ENCODE measurements around the gene ENDOU.

Gene ENDOU

DNA sequence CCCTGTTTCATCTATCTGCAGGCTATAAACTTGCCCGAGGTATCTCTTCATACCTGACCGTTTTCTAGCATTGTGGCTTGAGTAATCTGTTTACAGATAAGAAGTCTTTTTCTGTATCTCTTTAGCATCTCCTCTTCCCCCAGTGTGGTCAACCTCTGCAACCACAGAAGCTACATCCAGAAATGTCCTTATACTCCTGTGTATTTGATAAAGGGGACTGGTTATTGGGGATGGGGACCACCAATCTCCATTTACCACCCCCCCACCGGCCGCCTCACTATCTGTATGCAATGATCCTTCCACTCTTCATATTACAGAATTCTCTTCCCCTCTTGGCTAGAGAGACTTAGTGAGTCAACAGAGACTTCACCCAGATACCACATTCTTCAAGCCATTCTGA is 16.1 kb downstream of the ENDOU start:
- no peak for DNase-seq (ENCODE audit: low read depth, low spot score)
- TF ChIP-seq, protein P1, sequence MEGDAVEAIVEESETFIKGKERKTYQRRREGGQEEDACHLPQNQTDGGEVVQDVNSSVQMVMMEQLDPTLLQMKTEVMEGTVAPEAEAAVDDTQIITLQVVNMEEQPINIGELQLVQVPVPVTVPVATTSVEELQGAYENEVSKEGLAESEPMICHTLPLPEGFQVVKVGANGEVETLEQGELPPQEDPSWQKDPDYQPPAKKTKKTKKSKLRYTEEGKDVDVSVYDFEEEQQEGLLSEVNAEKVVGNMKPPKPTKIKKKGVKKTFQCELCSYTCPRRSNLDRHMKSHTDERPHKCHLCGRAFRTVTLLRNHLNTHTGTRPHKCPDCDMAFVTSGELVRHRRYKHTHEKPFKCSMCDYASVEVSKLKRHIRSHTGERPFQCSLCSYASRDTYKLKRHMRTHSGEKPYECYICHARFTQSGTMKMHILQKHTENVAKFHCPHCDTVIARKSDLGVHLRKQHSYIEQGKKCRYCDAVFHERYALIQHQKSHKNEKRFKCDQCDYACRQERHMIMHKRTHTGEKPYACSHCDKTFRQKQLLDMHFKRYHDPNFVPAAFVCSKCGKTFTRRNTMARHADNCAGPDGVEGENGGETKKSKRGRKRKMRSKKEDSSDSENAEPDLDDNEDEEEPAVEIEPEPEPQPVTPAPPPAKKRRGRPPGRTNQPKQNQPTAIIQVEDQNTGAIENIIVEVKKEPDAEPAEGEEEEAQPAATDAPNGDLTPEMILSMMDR (IDR thresholded peaks at IDR 0.05; ENCODE audit: low read depth, low read length), result no peak
- in situ Hi-C loops (cut with HindIII; ENCODE audit: low sequenced_read_pairs), result no loop called here
- H3K4me3 ChIP-seq (ENCODE audit: low read depth, low read length), result no peak overlapping the region

DNA sequence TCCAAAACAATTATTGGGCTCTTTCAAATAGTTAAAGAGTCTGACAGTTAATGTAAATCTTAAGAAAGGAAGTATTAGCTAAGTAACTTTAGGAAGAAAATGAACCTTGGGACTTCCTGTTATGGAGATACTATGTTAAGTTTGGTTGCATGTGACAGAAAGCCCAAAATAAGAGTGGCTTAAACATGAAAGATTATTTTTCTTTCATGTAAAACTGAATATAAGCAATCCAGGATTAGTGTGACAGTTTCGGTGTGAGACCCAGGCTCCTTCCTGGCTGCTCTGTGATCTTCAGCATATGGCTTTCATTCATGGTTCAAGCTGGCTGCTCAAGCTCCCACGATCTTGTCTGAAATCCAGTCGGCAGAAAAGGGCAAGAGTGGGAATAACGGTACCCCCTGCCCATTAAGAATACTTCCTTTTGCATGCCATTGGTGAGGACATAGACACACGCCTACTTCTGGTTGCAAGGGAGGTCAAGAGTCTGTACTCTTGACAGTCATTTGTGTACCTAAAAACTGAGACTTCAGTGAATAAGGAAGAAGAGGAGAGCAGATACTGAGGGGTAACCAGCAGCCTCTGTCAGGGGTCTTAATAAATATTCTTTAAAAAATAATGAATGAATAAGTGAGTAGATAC is 17.3 kb downstream of the ENDOU start:
- no peak for DNase-seq (ENCODE audit: low read depth, low spot score)
- no peak overlapping the region for H3K4me3 ChIP-seq (ENCODE audit: low read depth, low read length)
- TF ChIP-seq, protein P1 (IDR thresholded peaks at IDR 0.05; ENCODE audit: low read depth, low read length), result no peak
- in situ Hi-C loops (cut with HindIII; ENCODE audit: low sequenced_read_pairs), result no loop called here

DNA sequence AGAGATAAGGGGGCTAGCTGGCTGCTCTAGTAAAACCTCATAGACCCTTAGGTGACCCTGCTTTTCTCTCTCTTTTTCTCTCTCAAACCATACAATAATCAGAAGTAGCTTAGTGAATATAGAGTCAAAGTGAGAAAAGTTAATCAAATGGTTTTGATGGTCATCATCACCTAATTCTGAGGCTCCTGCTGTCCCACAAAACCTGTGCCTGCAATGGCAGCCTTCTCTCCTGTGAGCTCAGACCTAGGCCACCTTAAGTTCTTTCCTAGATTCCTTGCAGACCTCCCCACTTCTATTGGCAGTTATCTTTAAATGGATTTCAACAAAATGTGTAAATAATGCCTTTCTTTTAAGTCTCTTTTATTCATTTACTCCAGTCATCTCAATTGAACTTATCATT is 17.9 kb downstream of the ENDOU start:
- no peak overlapping the region for H3K4me3 ChIP-seq (ENCODE audit: low read depth, low read length)
- no peak for DNase-seq (ENCODE audit: low read depth, low spot score)
- TF ChIP-seq, protein P1 (IDR thresholded peaks at IDR 0.05; ENCODE audit: low read depth, low read length), result no peak
- in situ Hi-C loops (cut with HindIII; ENCODE audit: low sequenced_read_pairs), result no loop called here

DNA sequence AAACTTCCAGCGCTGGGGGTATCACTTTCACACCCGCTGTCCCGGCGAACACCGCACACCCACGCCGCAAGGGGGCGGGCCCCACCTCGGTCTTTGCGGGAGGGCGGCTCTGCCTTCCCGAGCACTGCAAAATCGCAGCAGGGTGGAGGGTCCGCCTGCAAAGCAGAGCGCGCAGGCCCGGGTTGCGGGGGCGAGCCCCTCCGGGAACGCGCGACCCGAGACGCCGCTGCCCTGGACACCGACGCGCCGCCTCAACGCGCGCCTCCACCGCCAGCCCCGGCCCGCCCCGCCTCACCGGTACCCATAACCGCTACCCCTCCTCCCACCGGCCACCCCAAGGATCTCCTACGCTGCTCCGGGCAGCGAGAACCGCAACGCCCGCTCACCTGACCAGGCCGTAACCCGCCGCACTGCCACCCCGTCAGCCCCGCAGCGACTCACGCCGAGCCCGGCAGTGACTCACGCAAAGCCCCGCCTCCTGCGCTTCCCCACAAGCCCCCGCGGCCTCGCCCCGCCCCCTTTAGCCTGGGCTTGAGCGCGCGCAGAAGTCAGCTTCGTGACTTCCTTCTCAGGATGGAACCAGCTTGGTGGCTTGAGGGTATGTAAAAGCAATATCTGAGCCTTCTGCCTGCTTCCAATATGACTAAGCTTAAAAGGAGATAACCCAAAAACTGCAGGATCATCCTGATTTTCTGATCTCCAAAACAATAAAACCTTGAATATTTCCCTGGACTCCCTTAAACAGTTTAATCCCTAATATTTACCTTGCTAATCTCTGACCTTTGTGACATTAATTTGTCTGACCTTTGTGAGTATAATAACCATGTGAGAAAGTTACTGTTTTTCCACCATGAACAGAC is 19.5 kb downstream of the ENDOU start, which contains the start of gene RPAP3:
TSS of gene RPAP3 (minus strand) at position 465 of the 860 bp plus-strand sequence. CDS start 3,190 bp downstream, outside the sequence.
- in situ Hi-C loops (cut with HindIII; ENCODE audit: low sequenced_read_pairs), result no loop called here
- DNase-seq (ENCODE audit: low read depth, low spot score), result peak; percentile 94
- TF ChIP-seq, protein P1 (IDR thresholded peaks at IDR 0.05; ENCODE audit: low read depth, low read length), result peak; percentile 63
- H3K4me3 ChIP-seq (ENCODE audit: low read depth, low read length), result peak within 1 kb of the TSS; percentile 82

DNA sequence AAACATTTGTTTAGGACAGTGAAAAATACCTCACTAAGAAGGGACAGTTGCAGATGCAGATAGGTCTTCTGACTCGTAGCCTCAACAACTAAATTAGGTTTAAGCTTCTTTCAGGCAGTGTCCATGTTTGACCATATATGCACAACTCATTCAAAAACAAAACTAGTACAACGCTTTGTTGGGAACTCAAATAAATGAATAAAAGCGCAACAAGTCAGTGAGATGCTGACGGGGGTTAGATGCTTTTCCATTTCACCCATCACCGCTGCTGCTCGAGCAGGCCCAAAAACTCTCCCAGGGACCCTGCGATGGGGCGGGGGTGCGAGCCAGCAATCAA is 20.1 kb downstream of the ENDOU start:
- peak; percentile 8 for DNase-seq (ENCODE audit: low read depth, low spot score)
- in situ Hi-C loops (cut with HindIII; ENCODE audit: low sequenced_read_pairs), result no loop called here
- H3K4me3 ChIP-seq (ENCODE audit: low read depth, low read length), result peak overlapping the region; percentile 82
- TF ChIP-seq, protein P1 (IDR thresholded peaks at IDR 0.05; ENCODE audit: low read depth, low read length), result no peak

DNA sequence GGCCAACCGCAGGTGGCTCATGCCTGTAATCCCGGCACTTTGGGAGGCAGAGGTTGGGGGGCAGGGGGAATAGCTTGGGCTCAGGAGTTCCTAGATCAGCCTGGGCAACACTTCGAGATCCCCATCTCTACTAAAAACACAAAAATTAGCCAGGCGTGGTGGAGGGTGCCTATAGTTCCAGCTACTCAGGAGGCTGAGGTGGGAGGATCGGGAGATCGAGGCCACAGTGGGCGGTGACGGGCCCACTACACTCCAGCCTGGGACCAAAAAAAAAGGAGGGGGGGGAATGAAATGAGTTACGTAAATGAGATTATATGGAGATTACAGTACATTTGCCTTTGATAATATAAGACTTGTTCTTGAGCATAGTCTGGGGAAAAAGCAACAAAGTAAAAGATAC is 20.6 kb downstream of the ENDOU start:
- TF ChIP-seq, protein P1 (IDR thresholded peaks at IDR 0.05; ENCODE audit: low read depth, low read length), result no peak
- in situ Hi-C loops (cut with HindIII; ENCODE audit: low sequenced_read_pairs), result no loop called here
- peak overlapping the region; percentile 82 for H3K4me3 ChIP-seq (ENCODE audit: low read depth, low read length)
- no peak for DNase-seq (ENCODE audit: low read depth, low spot score)

Measured in astrocyte of the spinal cord (primary cell).